ENCODE results near the gene TLCD1. TPM values are rescaled to one million over a fixed set of nuclear protein-coding genes. Genes with fewer than 3 reads are reported as not detected.

Gene TLCD1
- total RNA-seq (1 to 10 TPM; 1.0 to 2.2 TPM), polyA plus RNA-seq (under 1 TPM in 1 of 2 donors, not detected in 1; 0.52 TPM)

DNA sequence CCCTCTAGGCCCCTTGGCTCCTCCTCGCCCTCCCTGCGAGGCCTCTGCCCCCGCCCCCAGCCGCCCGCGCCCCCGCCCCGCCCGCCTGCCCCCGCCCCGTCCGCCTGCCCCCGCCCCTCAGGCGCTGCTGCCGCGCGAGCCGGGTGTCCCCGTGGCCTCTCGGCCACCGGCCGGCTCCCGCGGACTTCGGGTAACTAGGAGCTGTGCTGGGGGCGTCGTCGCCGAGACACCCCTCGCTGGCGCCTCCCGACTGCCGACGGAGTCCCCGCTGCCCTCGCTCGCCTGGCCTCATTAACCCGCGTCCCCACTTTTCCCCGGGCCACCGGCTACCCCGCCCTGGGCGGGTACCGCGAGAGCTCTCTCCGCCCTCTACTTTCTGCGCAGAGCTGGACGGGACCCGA, at the start of gene TLCD1:
TLCD1 (minus strand) TSS at position 8 of the 401 bp plus-strand sequence. CDS start 136 bp downstream, outside the sequence.
- no peaks in the 10 kb centered on the region for H3K27me3 ChIP-seq (ENCODE audit: insufficient read depth, low read length)
- intact Hi-C loops (cut with micrococcal nuclease) = loop anchor here (2.0 to 10.0 kb wide), 4 partner anchors 79 to 569 kb away; partner anchors contain the start of gene NUFIP2
- POLR2A ChIA-PET (ENCODE audit: partially characterized antibody) = interaction anchor here (0.8 to 11.0 kb wide), 18 partner anchors 11 to 398 kb away, joined by 3 to 528 read pairs (median 9); partner anchors contain the start of genes BLTP2, DHRS13, FAM222B and FLOT2
- H3K27ac ChIP-seq (ENCODE audit: low read depth, low read length) = peak within 1 kb of the TSS; percentile 98
- peaks cover 49% of the 10 kb centered on the region for H3K4me1 ChIP-seq (ENCODE audit: insufficient read depth, low read length)
- H3K36me3 Mint-ChIP-seq = peaks cover 19 to 48% of the 10 kb centered on the region in 2 donors
- peak within 1 kb of the TSS; percentile 57 to 85 for H3K4me3 ChIP-seq (ENCODE audit: low read length in 2 of 2)
- H3K4me3 Mint-ChIP-seq = peak within 1 kb of the TSS; percentile 91 to 98 (median 96)
- H3K9me3 Mint-ChIP-seq = no peaks in the 10 kb centered on the region
- H3K27me3 Mint-ChIP-seq = no peaks in the 10 kb centered on the region
- CTCF ChIA-PET (ENCODE audit: partially characterized antibody) = interaction anchor here (0.5 to 6.9 kb wide), 36 partner anchors 9 to 777 kb away, joined by 3 to 492 read pairs (median 6); partner anchors contain the start of genes BLTP2, DHRS13, FAM222B and FLOT2
- H3K27ac Mint-ChIP-seq = peak within 1 kb of the TSS; percentile 99 to 100 (median 100)
- peaks cover 39 to 73% (median 51%) of the 10 kb centered on the region in 4 donors for H3K4me1 Mint-ChIP-seq
- H3K9me3 ChIP-seq (ENCODE audit: control insufficient read depth in 1 of 2, low read length in 2 of 2) = no peaks in the 10 kb centered on the region
- DNase-seq = peak; percentile 60 to 80 (median 76)
- peaks cover 39% of the 10 kb centered on the region for H3K36me3 ChIP-seq (ENCODE audit: insufficient read depth, low read length)

DNA sequence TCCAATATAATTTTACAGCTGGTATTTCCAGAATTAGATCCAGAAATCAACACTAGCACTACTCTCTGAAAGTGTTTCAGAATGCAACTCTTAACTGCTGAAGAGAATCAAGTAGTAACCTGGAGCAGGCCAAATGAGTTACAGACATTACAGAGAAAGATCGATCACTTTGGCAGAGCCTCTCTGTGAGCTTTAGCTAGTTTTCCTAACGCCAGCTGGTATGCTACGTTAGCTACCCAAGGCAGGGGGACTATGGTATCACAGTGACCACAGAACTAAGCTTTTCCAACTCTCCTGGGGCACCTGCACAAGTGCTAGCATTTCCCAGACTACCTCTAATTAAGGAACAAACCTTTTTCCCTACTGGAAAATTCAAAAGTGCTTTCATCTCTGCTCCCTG, 48.2 kb upstream of the TLCD1 start:
- Histone ChIP-seq H3K27me3 (ENCODE audit: insufficient read depth, low read length) (no peaks in the 10 kb centered on the region), H3K9me3 (ENCODE audit: control insufficient read depth in 1 of 2, low read length in 2 of 2) (no peaks in the 10 kb centered on the region), H3K4me3 (ENCODE audit: low read length in 2 of 2) (no peak overlapping the region), H3K27ac (ENCODE audit: low read depth, low read length) (no peak overlapping the region), H3K36me3 (ENCODE audit: insufficient read depth, low read length) (no peaks in the 10 kb centered on the region), H3K4me1 (ENCODE audit: insufficient read depth, low read length) (peaks cover 14% of the 10 kb centered on the region)
- POLR2A ChIA-PET (ENCODE audit: partially characterized antibody) = interaction anchor here (0.7 kb wide), 1 partner anchor 45 kb away, joined by 3 read pairs; the partner anchor contains the start of gene NEK8
- Mint-ChIP-seq H3K4me1 (peaks cover 24 to 33% (median 26%) of the 10 kb centered on the region in 4 donors), H3K36me3 (peaks cover 17% of the 10 kb centered on the region in 2 donors), H3K4me3 (no peak overlapping the region), H3K27ac (no peak overlapping the region), H3K9me3 (no peaks in the 10 kb centered on the region), H3K27me3 (no peaks in the 10 kb centered on the region)
- no peak for DNase-seq
- intact Hi-C loops (cut with micrococcal nuclease) = no loop called here
- CTCF ChIA-PET (ENCODE audit: partially characterized antibody) = interaction anchor here (1.0 to 5.0 kb wide), 4 partner anchors 10 to 179 kb away, joined by 3 to 60 read pairs (median 8); no protein-coding TSS in a partner anchor

- no peaks in the 10 kb centered on the region for H3K9me3 Mint-ChIP-seq
- ChIA-PET POLR2A (ENCODE audit: partially characterized antibody) (interaction anchor here (0.6 kb wide), 1 partner anchor 658 kb away, joined by 3 read pairs; no protein-coding TSS in a partner anchor), CTCF (ENCODE audit: partially characterized antibody) (interaction anchor here (0.6 to 5.0 kb wide), 4 partner anchors 9 to 179 kb away, joined by 3 to 60 read pairs (median 5); no protein-coding TSS in a partner anchor)
- no peak overlapping the region for H3K27ac ChIP-seq (ENCODE audit: low read depth, low read length)
- H3K4me3 ChIP-seq (ENCODE audit: low read length in 2 of 2) = no peak overlapping the region
- H3K4me1 Mint-ChIP-seq = peaks cover 20 to 28% (median 22%) of the 10 kb centered on the region in 4 donors
- no peaks in the 10 kb centered on the region for H3K27me3 Mint-ChIP-seq
- no peaks in the 10 kb centered on the region for H3K27me3 ChIP-seq (ENCODE audit: insufficient read depth, low read length)
- no peaks in the 10 kb centered on the region for H3K36me3 ChIP-seq (ENCODE audit: insufficient read depth, low read length)
- peaks cover 14% of the 10 kb centered on the region for H3K4me1 ChIP-seq (ENCODE audit: insufficient read depth, low read length)
- DNase-seq = no peak
- H3K36me3 Mint-ChIP-seq = peaks cover 12 to 14% of the 10 kb centered on the region in 2 donors
- peak overlapping the region in 2 of 7 donors; percentile 35 to 39 for H3K27ac Mint-ChIP-seq
- H3K9me3 ChIP-seq (ENCODE audit: control insufficient read depth in 1 of 2, low read length in 2 of 2) = no peaks in the 10 kb centered on the region
- intact Hi-C loops (cut with micrococcal nuclease) = no loop called here
- H3K4me3 Mint-ChIP-seq = no peak overlapping the region
Observed at GRCh38 chr17:28773736-28774135, 47.7 kb upstream of the TLCD1 start.

GRCh38 chr17:28765038-28765437, 39.0 kb upstream of the TLCD1 start:
- peaks cover 9 to 33% of the 10 kb centered on the region in 2 donors for H3K36me3 Mint-ChIP-seq
- CTCF ChIA-PET (ENCODE audit: partially characterized antibody) = interaction anchor here (1.0 to 7.2 kb wide), 25 partner anchors 9 to 352 kb away, joined by 3 to 102 read pairs (median 16); partner anchors contain the start of genes DHRS13, FAM222B, FLOT2 and NEK8
- peak overlapping the region in 3 of 7 donors; percentile 51 to 73 (median 53) for H3K27ac Mint-ChIP-seq
- intact Hi-C loops (cut with micrococcal nuclease) = no loop called here
- Histone ChIP-seq H3K4me3 (ENCODE audit: low read length in 2 of 2) (no peak overlapping the region), H3K27ac (ENCODE audit: low read depth, low read length) (no peak overlapping the region), H3K36me3 (ENCODE audit: insufficient read depth, low read length) (peaks cover 15% of the 10 kb centered on the region), H3K4me1 (ENCODE audit: insufficient read depth, low read length) (no peaks in the 10 kb centered on the region), H3K27me3 (ENCODE audit: insufficient read depth, low read length) (no peaks in the 10 kb centered on the region), H3K9me3 (ENCODE audit: control insufficient read depth in 1 of 2, low read length in 2 of 2) (no peaks in the 10 kb centered on the region)
- H3K4me1 Mint-ChIP-seq = peaks cover 4 to 14% (median 5%) of the 10 kb centered on the region in 4 donors
- H3K27me3 Mint-ChIP-seq = no peaks in the 10 kb centered on the region
- no peaks in the 10 kb centered on the region for H3K9me3 Mint-ChIP-seq
- H3K4me3 Mint-ChIP-seq = no peak overlapping the region
- POLR2A ChIA-PET (ENCODE audit: partially characterized antibody) = interaction anchor here (1.9 to 5.0 kb wide), 4 partner anchors 39 to 187 kb away, joined by 5 to 32 read pairs (median 13); partner anchors contain the start of genes FLOT2, PHF12 and TLCD1
- no peak for DNase-seq

DNA sequence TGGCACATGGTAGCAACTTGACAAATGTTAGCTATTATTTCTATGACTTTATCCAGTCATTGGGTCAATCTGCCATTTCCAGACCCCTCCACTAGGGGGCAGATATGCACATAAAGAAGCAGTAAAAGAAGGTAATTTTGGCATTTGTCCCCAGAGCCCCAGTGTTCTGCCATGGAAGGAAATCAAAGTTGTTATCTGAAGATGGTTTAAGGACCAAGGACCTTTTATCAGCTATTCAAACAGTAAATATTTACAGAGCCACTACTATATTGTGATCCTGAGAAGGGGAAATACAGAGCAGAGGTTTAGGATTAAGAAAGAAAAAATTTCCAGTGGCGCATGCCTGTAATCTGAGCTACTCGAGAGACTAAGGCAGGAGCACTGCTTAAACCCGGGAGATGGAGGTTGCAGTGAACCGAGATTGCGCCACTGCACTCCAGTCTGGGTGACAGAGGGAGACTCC, 37.8 kb upstream of the TLCD1 start:
- Histone ChIP-seq H3K4me3 (ENCODE audit: low read length in 2 of 2) (no peak overlapping the region), H3K36me3 (ENCODE audit: insufficient read depth, low read length) (peaks cover 24% of the 10 kb centered on the region), H3K9me3 (ENCODE audit: control insufficient read depth in 1 of 2, low read length in 2 of 2) (no peaks in the 10 kb centered on the region), H3K27me3 (ENCODE audit: insufficient read depth, low read length) (no peaks in the 10 kb centered on the region), H3K4me1 (ENCODE audit: insufficient read depth, low read length) (no peaks in the 10 kb centered on the region), H3K27ac (ENCODE audit: low read depth, low read length) (no peak overlapping the region)
- peaks cover 3 to 8% (median 4%) of the 10 kb centered on the region in 4 donors for H3K4me1 Mint-ChIP-seq
- no peak overlapping the region for H3K4me3 Mint-ChIP-seq
- peaks cover 8 to 43% of the 10 kb centered on the region in 2 donors for H3K36me3 Mint-ChIP-seq
- peak; percentile 71 to 82 (median 77) for DNase-seq
- CTCF ChIA-PET (ENCODE audit: partially characterized antibody) = interaction anchor here (0.6 to 7.2 kb wide), 60 partner anchors 11 to 353 kb away, joined by 3 to 102 read pairs (median 6); partner anchors contain the start of genes DHRS13, FAM222B, FLOT2 and NEK8
- no peaks in the 10 kb centered on the region for H3K9me3 Mint-ChIP-seq
- peak overlapping the region in 5 of 7 donors; percentile 77 to 84 (median 82) for H3K27ac Mint-ChIP-seq
- intact Hi-C loops (cut with micrococcal nuclease) = loop anchor here (1.0 kb wide), 6 partner anchors 37 to 189 kb away; partner anchors contain the start of genes DHRS13 and FAM222B
- H3K27me3 Mint-ChIP-seq = no peaks in the 10 kb centered on the region
- POLR2A ChIA-PET (ENCODE audit: partially characterized antibody) = interaction anchor here (0.8 to 5.0 kb wide), 13 partner anchors 12 to 190 kb away, joined by 3 to 32 read pairs (median 6); partner anchors contain the start of genes DHRS13, FAM222B, FLOT2 and PHF12

- ChIA-PET CTCF (ENCODE audit: partially characterized antibody) (interaction anchor here (0.6 to 7.2 kb wide), 59 partner anchors 11 to 354 kb away, joined by 3 to 102 read pairs (median 5); partner anchors contain the start of genes DHRS13, FAM222B, FLOT2 and NEK8), POLR2A (ENCODE audit: partially characterized antibody) (interaction anchor here (0.6 to 5.0 kb wide), 14 partner anchors 11 to 410 kb away, joined by 3 to 32 read pairs (median 6); partner anchors contain the start of genes DHRS13, FAM222B, FLOT2 and PHF12)
- peaks cover 3 to 8% (median 4%) of the 10 kb centered on the region in 4 donors for H3K4me1 Mint-ChIP-seq
- H3K27ac ChIP-seq (ENCODE audit: low read depth, low read length) = no peak overlapping the region
- no peak overlapping the region for H3K4me3 ChIP-seq (ENCODE audit: low read length in 2 of 2)
- peaks cover 29% of the 10 kb centered on the region for H3K36me3 ChIP-seq (ENCODE audit: insufficient read depth, low read length)
- peak overlapping the region in 1 of 7 donors; percentile 22 for H3K27ac Mint-ChIP-seq
- no peaks in the 10 kb centered on the region for H3K27me3 Mint-ChIP-seq
- no peaks in the 10 kb centered on the region for H3K4me1 ChIP-seq (ENCODE audit: insufficient read depth, low read length)
- no peaks in the 10 kb centered on the region for H3K9me3 ChIP-seq (ENCODE audit: control insufficient read depth in 1 of 2, low read length in 2 of 2)
- intact Hi-C loops (cut with micrococcal nuclease) = loop anchor here (1.0 kb wide), 6 partner anchors 36 to 190 kb away; partner anchors contain the start of genes DHRS13 and FAM222B
- H3K9me3 Mint-ChIP-seq = no peaks in the 10 kb centered on the region
- H3K27me3 ChIP-seq (ENCODE audit: insufficient read depth, low read length) = no peaks in the 10 kb centered on the region
- no peak overlapping the region for H3K4me3 Mint-ChIP-seq
- H3K36me3 Mint-ChIP-seq = peaks cover 8 to 44% of the 10 kb centered on the region in 2 donors
- DNase-seq = no peak
Observed at GRCh38 chr17:28763137-28763799, 37.2 kb upstream of the TLCD1 start.
